WTC11 (cell line): ENCODE data around the gene LDLRAD4. TPM values are rescaled to one million over a fixed set of nuclear protein-coding genes. Genes with fewer than 3 reads are reported as not detected.

Experiments
- ATAC-seq: fragments of 200-7000 bp; cut with Tn5 transposase; 2 replicates; pipeline ENCODE4 v1.10.0; 2021; ENCODE audit warnings: mild to moderate bottlenecking, moderate library complexity
- CTCF ChIA-PET: fragments of 300-600 bp; sonication (Branson Sonifier 250); formaldehyde crosslinking; loops from one replicate; lab custom pipeline; 2021; ENCODE audit warnings: antibody characterized with exemption; lab: Charles Lee
- POLR2A ChIA-PET: fragments of 350-600 bp; sonication (Branson Sonifier 250); formaldehyde crosslinking; loops from one replicate; lab custom pipeline; 2021; ENCODE audit warnings: antibody characterized with exemption; lab: Charles Lee
- DNase-seq: peaks from one replicate; pipeline ENCODE4 v3.0.0; 2021; ENCODE audit warnings: low spot score
- H3K27ac Mint-ChIP-seq: 2 replicates; pipeline ENCODE4 v1.8.0; 2021; ENCODE audit warnings: mixed read lengths
- H3K27me3 Mint-ChIP-seq: 2 replicates; pipeline ENCODE4 v1.8.0; 2021; ENCODE audit warnings: low read depth, mild to moderate bottlenecking, moderate library complexity, mixed read lengths
- H3K36me3 Mint-ChIP-seq: 2 replicates; pipeline ENCODE4 v1.8.0; 2021; ENCODE audit warnings: mixed read lengths
- H3K4me1 Mint-ChIP-seq: 2 replicates; pipeline ENCODE4 v1.8.0; 2022; ENCODE audit warnings: mixed read lengths
- H3K4me3 Mint-ChIP-seq: 2 replicates; pipeline ENCODE4 v1.8.0; 2021; ENCODE audit warnings: mild to moderate bottlenecking, moderate library complexity, mixed read lengths
- H3K9me3 Mint-ChIP-seq: 2 replicates; pipeline ENCODE4 v1.8.0; 2021; ENCODE audit warnings: mixed read lengths
- AFF4 ChIP-seq: sonication (generic); formaldehyde crosslinking; IDR thresholded peaks from 2 replicates; pipeline ENCODE4 v1.8.1; 2023; ENCODE audit warnings: mild to moderate bottlenecking, missing genetic modification reagents, borderline replicate concordance
- ATF1 ChIP-seq: sonication (generic); formaldehyde crosslinking; IDR thresholded peaks from 2 replicates; pipeline ENCODE4 v1.8.1; 2023; ENCODE audit warnings: mild to moderate bottlenecking, moderate library complexity, missing genetic modification reagents
- ATF2 ChIP-seq: sonication (generic); formaldehyde crosslinking; IDR thresholded peaks from 2 replicates; pipeline ENCODE4 v1.8.1; 2022; ENCODE audit warnings: low read depth, missing genetic modification reagents, borderline replicate concordance
- CDX4 ChIP-seq: fragments of 250-450 bp; sonication (Bioruptor Pico); IDR thresholded peaks from 2 replicates; pipeline ENCODE4 v1.9.0; 2021; ENCODE audit warnings: moderate library complexity, mild to moderate bottlenecking, inconsistent platforms, borderline replicate concordance
- CREB1 ChIP-seq: sonication (generic); formaldehyde crosslinking; IDR thresholded peaks from 2 replicates; pipeline ENCODE4 v1.8.0; 2023; ENCODE audit warnings: mild to moderate bottlenecking, missing genetic modification reagents
- E2F5 ChIP-seq: sonication (generic); formaldehyde crosslinking; IDR thresholded peaks from 2 replicates; pipeline ENCODE4 v1.8.1; 2022; ENCODE audit warnings: mild to moderate bottlenecking, moderate library complexity, missing genetic modification reagents
- ESRRA ChIP-seq: sonication (generic); formaldehyde crosslinking; IDR thresholded peaks from 2 replicates; pipeline ENCODE4 v1.8.1; 2022; ENCODE audit warnings: mild to moderate bottlenecking, missing genetic modification reagents, borderline replicate concordance
- ETV6 ChIP-seq: sonication (generic); formaldehyde crosslinking; IDR thresholded peaks from 2 replicates; pipeline ENCODE4 v1.8.1; 2022; ENCODE audit warnings: mild to moderate bottlenecking, missing genetic modification reagents
- FOXP4 ChIP-seq: sonication (generic); formaldehyde crosslinking; IDR thresholded peaks from 2 replicates; pipeline ENCODE4 v1.8.0; 2022; ENCODE audit warnings: mild to moderate bottlenecking, missing genetic modification reagents
- IRF2 ChIP-seq: sonication (generic); formaldehyde crosslinking; IDR thresholded peaks from 2 replicates; pipeline ENCODE4 v1.8.0; 2022; ENCODE audit warnings: low read depth, missing genetic modification reagents, borderline replicate concordance
- JAZF1 ChIP-seq: fragments of 250-450 bp; sonication (Bioruptor Pico); IDR thresholded peaks from 2 replicates; pipeline ENCODE4 v1.9.0; 2021; ENCODE audit warnings: moderate library complexity, mild to moderate bottlenecking, inconsistent platforms
- NR2C2 ChIP-seq: sonication (generic); formaldehyde crosslinking; IDR thresholded peaks from 2 replicates; pipeline ENCODE4 v1.8.0; 2022; ENCODE audit warnings: mild to moderate bottlenecking, missing genetic modification reagents
- NR3C1 ChIP-seq: sonication (generic); formaldehyde crosslinking; conservative IDR thresholded peaks from 2 replicates; pipeline ENCODE4 v1.8.1; 2023; ENCODE audit warnings: low read depth, mild to moderate bottlenecking, missing genetic modification reagents
- OVOL2 ChIP-seq: fragments of 250-450 bp; sonication (Bioruptor Pico); IDR thresholded peaks from 2 replicates; pipeline ENCODE4 v1.9.0; 2021; ENCODE audit warnings: mild to moderate bottlenecking, borderline replicate concordance
- SMAD4 ChIP-seq: sonication (generic); formaldehyde crosslinking; IDR thresholded peaks from 2 replicates; pipeline ENCODE4 v1.8.0; 2022; ENCODE audit warnings: mild to moderate bottlenecking, missing genetic modification reagents
- SP1 ChIP-seq: sonication (generic); formaldehyde crosslinking; conservative IDR thresholded peaks from 2 replicates; pipeline ENCODE4 v1.8.1; 2022; ENCODE audit warnings: missing genetic modification reagents
- USF1 ChIP-seq: sonication (generic); formaldehyde crosslinking; IDR thresholded peaks from 2 replicates; pipeline ENCODE4 v1.8.0; 2022; ENCODE audit warnings: mild to moderate bottlenecking, missing genetic modification reagents
- ZBTB43 ChIP-seq: sonication (generic); formaldehyde crosslinking; IDR thresholded peaks from 2 replicates; pipeline ENCODE4 v1.8.1; 2023; ENCODE audit warnings: mild to moderate bottlenecking, missing genetic modification reagents
- ZNF219 ChIP-seq: sonication (generic); formaldehyde crosslinking; IDR thresholded peaks from 2 replicates; pipeline ENCODE4 v1.8.0; 2023; ENCODE audit warnings: missing genetic modification reagents, mild to moderate bottlenecking, borderline replicate concordance
- ZNF416 ChIP-seq: fragments of 250-450 bp; sonication (Bioruptor Pico); IDR thresholded peaks from 2 replicates; pipeline ENCODE4 v1.9.0; 2021; ENCODE audit warnings: mild to moderate bottlenecking, inconsistent platforms
- total RNA-seq: library from RNA; stranded (reverse); gene quantifications from 3 replicates; pipeline ENCODE4 v1.2.3, GENCODE V29; 2021

Gene LDLRAD4
- total RNA-seq, 1 experiment from 2014 or later: 6.2 TPM

GRCh38 chr18:13643261-13643751 lies 424.7 kb downstream of the LDLRAD4 start:
- H3K4me3 Mint-ChIP-seq: no peak overlapping the region
- H3K27ac Mint-ChIP-seq: no peak overlapping the region
- H3K4me1 Mint-ChIP-seq: peaks cover 4% of the 10 kb centered on the region
- DNase-seq (no peak), ATAC-seq (no peak)
- ChIA-PET CTCF (no interaction called here), POLR2A (no interaction called here)
- H3K27me3 Mint-ChIP-seq: peaks cover 15% of the 10 kb centered on the region; the same call in 1 of the 2 replicates
- no peaks in the 10 kb centered on the region for H3K9me3 Mint-ChIP-seq
- no peaks in the 10 kb centered on the region for H3K36me3 Mint-ChIP-seq
- no peak for TF ChIP-seq NR2C2

- CTCF ChIA-PET: no interaction called here
- H3K27me3 Mint-ChIP-seq: peaks cover 15% of the 10 kb centered on the region; the same call in 1 of the 2 replicates
- no peaks in the 10 kb centered on the region for H3K9me3 Mint-ChIP-seq
- no peak overlapping the region for H3K4me3 Mint-ChIP-seq
- no peak for ATAC-seq
- no peaks in the 10 kb centered on the region for H3K36me3 Mint-ChIP-seq
- no peak overlapping the region for H3K27ac Mint-ChIP-seq
- TF ChIP-seq ESRRA: no peak
- TF ChIP-seq FOXP4 (CRISPR knock-in tag): no peak
- no peak for TF ChIP-seq AFF4 (CRISPR knock-in tag)
- no peak for TF ChIP-seq SP1 (CRISPR knock-in tag)
- no peak for TF ChIP-seq IRF2 (CRISPR knock-in tag)
- no peak for TF ChIP-seq OVOL2 (CRISPR knock-in tag)
- no peak for TF ChIP-seq ZBTB43 (CRISPR knock-in tag)
- no peak for TF ChIP-seq JAZF1 (CRISPR knock-in tag)
- no peak for TF ChIP-seq ATF2 (CRISPR knock-in tag)
- TF ChIP-seq ETV6: no peak
- TF ChIP-seq SMAD4 (CRISPR knock-in tag): no peak
- TF ChIP-seq CREB1 (CRISPR knock-in tag): no peak
- TF ChIP-seq, all 79 proteins: peak for 0
- POLR2A ChIA-PET: no interaction called here
- H3K4me1 Mint-ChIP-seq: peaks cover 9% of the 10 kb centered on the region
- no peak for DNase-seq
These were observed 426.5 kb downstream of the LDLRAD4 start for GRCh38 chr18:13645093-13645492.

- Mint-ChIP-seq H3K27me3 (peaks cover 7% of the 10 kb centered on the region; the same call in 1 of the 2 replicates), H3K27ac (no peak overlapping the region), H3K4me1 (peaks cover 5% of the 10 kb centered on the region; the same call in 1 of the 2 replicates), H3K36me3 (no peaks in the 10 kb centered on the region), H3K9me3 (no peaks in the 10 kb centered on the region), H3K4me3 (no peak overlapping the region)
- POLR2A ChIA-PET: no interaction called here
- CTCF ChIA-PET: no interaction called here
- ATAC-seq: no peak
- no peak for DNase-seq
- TF ChIP-seq CDX4 (CRISPR knock-in tag) (no peak), ZNF416 (CRISPR knock-in tag) (no peak), E2F5 (CRISPR knock-in tag) (no peak), ATF2 (CRISPR knock-in tag) (no peak), ZNF219 (CRISPR knock-in tag) (no peak), ATF1 (CRISPR knock-in tag) (no peak), USF1 (CRISPR knock-in tag) (no peak), NR3C1 (CRISPR knock-in tag) (no peak)
These were observed 428.1 kb downstream of the LDLRAD4 start for GRCh38 chr18:13646633-13647032.
